IMR-90 (cell line): Measurements from ENCODE around the gene MEIG1. TPM values are rescaled to one million over a fixed set of nuclear protein-coding genes. Genes with fewer than 3 reads are reported as not detected.

Source experiments
- ATAC-seq: fragments of 200-7000 bp; cut with Tn5 transposase; 2 replicates; pipeline ENCODE4 v1.9.1; 2020; ENCODE audit warnings: low read depth, mild to moderate bottlenecking, moderate library complexity
- BruUV-seq: library from RNA; stranded (reverse); fragments of 400-500 nt; replicated peaks from 2 replicates; lab custom pipeline; 2021; lab: Mats Ljungman, UMichigan
- CTCF ChIA-PET: fragments of 300-600 bp; formaldehyde crosslinking; extraction: SDS; loops from one replicate; lab custom pipeline; 2021; ENCODE audit warnings: antibody characterized with exemption; lab: Yijun Ruan, JAX
- POLR2A ChIA-PET: fragments of 300-600 bp; sonication (Branson Sonifier 250); formaldehyde crosslinking; loops from one replicate; lab custom pipeline; 2022; ENCODE audit warnings: antibody characterized with exemption; ENCODE audit not compliant: unreplicated experiment; lab: Charles Lee
- DNase-seq: peaks from one replicate; pipeline ENCODE4 v3.0.0; 2013
- H2AFZ ChIP-seq: replicated peaks from 2 replicates; pipeline ENCODE3; 2013; ENCODE audit warnings: low read length, mild to moderate bottlenecking; ENCODE audit not compliant: poor library complexity
- H2AK5ac ChIP-seq: 2 replicates; pipeline ENCODE4 v1.6.1; 2013; ENCODE audit warnings: low read depth, low read length, inconsistent platforms
- H2AK9ac ChIP-seq: replicated peaks from 2 replicates; pipeline ENCODE3; 2013; ENCODE audit warnings: mild to moderate bottlenecking, low read depth, low read length, moderate library complexity; ENCODE audit not compliant: poor library complexity
- H2BK120ac ChIP-seq: 2 replicates; pipeline ENCODE4 v1.6.1; 2013; ENCODE audit warnings: low read depth, low read length, inconsistent platforms
- H2BK15ac ChIP-seq: 3 replicates; pipeline ENCODE4 v1.6.1; 2013; ENCODE audit warnings: low read depth, low read length, inconsistent platforms
- H2BK20ac ChIP-seq: 2 replicates; pipeline ENCODE4 v1.6.1; 2013; ENCODE audit warnings: low read depth, mild to moderate bottlenecking, inconsistent platforms, low read length, moderate library complexity
- H2BK5ac ChIP-seq: 2 replicates; pipeline ENCODE4 v1.6.1; 2013; ENCODE audit warnings: mild to moderate bottlenecking, low read depth, low read length, inconsistent platforms; ENCODE audit not compliant: poor library complexity, severe bottlenecking
- H3K14ac ChIP-seq: replicated peaks from 2 replicates; pipeline ENCODE4 v1.6.1; 2013; ENCODE audit warnings: low read depth, low read length, inconsistent platforms
- H3K18ac ChIP-seq: 2 replicates; pipeline ENCODE4 v1.6.1; 2013; ENCODE audit warnings: low read depth, low read length, control low read depth
- H3K23ac ChIP-seq: 2 replicates; pipeline ENCODE4 v1.6.1; 2013; ENCODE audit warnings: low read depth, low read length, inconsistent platforms
- H3K27ac ChIP-seq: 2 replicates; pipeline ENCODE4 v1.5.1; 2013; ENCODE audit warnings: mild to moderate bottlenecking, control low read depth, low read length; ENCODE audit not compliant: insufficient read depth
- H3K27me3 ChIP-seq: 2 replicates; pipeline ENCODE4 v1.6.1; 2013; ENCODE audit warnings: low read length; ENCODE audit not compliant: control insufficient read depth, insufficient read depth
- H3K36me3 ChIP-seq: 2 replicates; pipeline ENCODE4 v1.6.1; 2013; ENCODE audit warnings: low read length, mixed read lengths; ENCODE audit not compliant: control insufficient read depth, insufficient read depth
- H3K4ac ChIP-seq: 2 replicates; pipeline ENCODE4 v1.6.1; 2013; ENCODE audit warnings: low read depth, low read length, inconsistent platforms
- H3K4me1 ChIP-seq: 2 replicates; pipeline ENCODE4 v1.6.1; 2013; ENCODE audit warnings: low read length, mixed read lengths; ENCODE audit not compliant: control insufficient read depth, insufficient read depth
- H3K4me2 ChIP-seq: 2 replicates; pipeline ENCODE4 v1.6.1; 2013; ENCODE audit warnings: low read depth, mild to moderate bottlenecking, control low read depth, low read length, moderate library complexity
- H3K4me3 ChIP-seq: 2 replicates; pipeline ENCODE4 v1.5.1; 2013; ENCODE audit warnings: low read depth, mild to moderate bottlenecking, control low read depth, low read length, moderate library complexity; ENCODE audit not compliant: insufficient read depth
- H3K56ac ChIP-seq: 2 replicates; pipeline ENCODE4 v1.6.1; 2013; ENCODE audit warnings: low read length, inconsistent platforms; ENCODE audit not compliant: insufficient read depth; ENCODE audit errors: extremely low read depth
- H3K79me1 ChIP-seq, 2 experiments: 2 replicates each; pipeline ENCODE4 v1.6.1; 2013; ENCODE audit warnings: low read length in 2 of 2, inconsistent platforms in 1 of 2, low read depth in 1 of 2
- H3K9ac ChIP-seq: 2 replicates; pipeline ENCODE4 v1.6.1; 2013; ENCODE audit warnings: low read depth, low read length, control low read depth
- H3K9me1 ChIP-seq: 2 replicates; pipeline ENCODE4 v1.6.1; 2013; ENCODE audit warnings: low read length, inconsistent platforms; ENCODE audit not compliant: insufficient read depth
- H3K9me3 ChIP-seq: 2 replicates; pipeline ENCODE4 v1.6.1; 2013; ENCODE audit warnings: low read length; ENCODE audit not compliant: control insufficient read depth, insufficient read depth
- H4K20me1 ChIP-seq: 2 replicates; pipeline ENCODE4 v1.6.1; 2013; ENCODE audit warnings: low read length, inconsistent platforms; ENCODE audit not compliant: insufficient read depth
- H4K5ac ChIP-seq: 2 replicates; pipeline ENCODE4 v1.6.1; 2013; ENCODE audit warnings: mild to moderate bottlenecking, low read depth, low read length, control low read depth
- H4K8ac ChIP-seq, 2 experiments: 2 replicates each; pipeline ENCODE4 v1.6.1; 2013; ENCODE audit warnings: low read depth in 2 of 2, low read length in 2 of 2, control low read depth in 1 of 2, inconsistent platforms in 1 of 2
- H4K91ac ChIP-seq: 2 replicates; pipeline ENCODE4 v1.6.1; 2013; ENCODE audit warnings: low read depth, low read length, inconsistent platforms; ENCODE audit not compliant: insufficient read depth
- CEBPB ChIP-seq: IDR thresholded peaks from 2 replicates; pipeline ENCODE4 v1.6.1; 2012; ENCODE audit warnings: low read depth, low read length, improper control_type of control experiment
- RCOR1 ChIP-seq: IDR thresholded peaks from 2 replicates; pipeline ENCODE4 v1.6.1; 2012; ENCODE audit warnings: mild to moderate bottlenecking, low read length, improper control_type of control experiment; ENCODE audit not compliant: insufficient replicate concordance
- SMC3 ChIP-seq: fragments of 150-350 bp; IDR thresholded peaks from 2 replicates; pipeline ENCODE4 v1.6.1; 2016; ENCODE audit warnings: low read depth, mild to moderate bottlenecking, antibody characterized with exemption, low read length, moderate library complexity
- WGBS, 2 experiments: methylation state at CpG; one replicate each; pipeline versions ENCODE4 v1.1.5 to v1.1.7; 2013; ENCODE audit warnings: missing lambda C conversion rate in 2 of 2; ENCODE audit not compliant: insufficient read length in 1 of 2; ENCODE audit errors: extremely low coverage in 2 of 2; 5-methylcytosine and 5-hydroxymethylcytosine counted together
- dilution Hi-C: fragments of 300-500 bp; cut with HindIII; formaldehyde crosslinking; loops from one replicate; pipeline ENCODE4 v1.14.3; 2018; ENCODE audit warnings: low sequenced_read_pairs; ENCODE audit not compliant: unreplicated experiment
- in situ Hi-C: fragments of 300-500 bp; cut with MboI; formaldehyde crosslinking; loops from 3 replicates; pipeline ENCODE4 v1.14.3; 2019; ENCODE audit warnings: low sequenced_read_pairs, inconsistent platforms, mixed read lengths
- intact Hi-C: fragments of 100-400 bp; cut with micrococcal nuclease; formaldehyde crosslinking; loops from 2 replicates; pipeline ENCODE4 v1.10.0; 2022
- polyA plus RNA-seq, 3 experiments: library from polyadenylated mRNA; depleted of rRNA; stranded (reverse); fragments of >200 nt; gene quantifications; 2 replicates each; pipeline ENCODE4 v1.2.3, GENCODE V29; 2012; ENCODE audit warnings: low replicate concordance in 1 of 3
- total RNA-seq: library from RNA; depleted of rRNA; stranded (reverse); fragments of >200 nt; gene quantifications from 2 replicates; pipeline ENCODE4 v1.2.3, GENCODE V29; 2012
- TF ChIP-seq, protein P1 (sequence below): conservative IDR thresholded peaks from 2 replicates; pipeline ENCODE4 v1.5.1; 2012; ENCODE audit warnings: mild to moderate bottlenecking, low read depth, low read length, improper control_type of control experiment

The MEIG1 gene
- total and polyA plus RNA-seq, 2 of the 4 experiments (the other 2 are of a cell fraction), result not detected

DNA sequence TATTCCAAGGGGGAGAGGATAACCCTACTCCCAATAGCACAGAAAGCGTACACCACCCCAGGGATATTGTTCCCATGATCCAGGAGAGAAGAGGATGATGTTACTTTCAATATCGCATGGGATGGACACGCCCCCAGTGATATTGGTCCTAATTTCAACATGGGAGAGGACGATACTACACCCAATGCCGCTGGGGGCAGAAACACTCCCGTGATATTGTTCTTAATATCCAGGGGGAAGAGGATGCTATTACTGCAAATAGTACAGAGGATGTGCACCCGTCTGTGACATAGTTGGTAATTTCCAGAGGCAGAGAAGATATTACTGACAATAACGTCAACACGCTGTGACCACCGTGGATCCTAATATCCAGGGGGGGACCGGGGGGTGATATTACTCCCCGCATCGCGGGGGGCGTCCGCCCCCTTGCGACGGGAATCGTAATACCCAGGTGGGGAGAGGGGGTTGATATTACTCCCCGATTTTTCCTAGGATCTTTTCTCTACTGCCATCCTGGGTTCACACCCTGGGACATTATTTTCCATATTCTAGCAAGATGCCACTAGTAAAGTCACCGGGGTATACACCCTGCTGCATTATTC lies 16.6 kb downstream of the MEIG1 start:
- H2AFZ ChIP-seq, result no peak overlapping the region
- no peaks in the 10 kb centered on the region for H4K20me1 ChIP-seq
- H3K9ac ChIP-seq, result no peak overlapping the region
- POLR2A ChIA-PET, result no interaction called here
- H3K4ac ChIP-seq, result no peak overlapping the region
- in situ Hi-C loops (no loop called here), intact Hi-C loops (no loop called here), dilution Hi-C loops (no loop called here)
- no peak overlapping the region for H2AK9ac ChIP-seq
- H2BK15ac ChIP-seq, result no peak overlapping the region
- H3K14ac ChIP-seq, result no peak overlapping the region
- no peak overlapping the region for H3K23ac ChIP-seq
- no peak overlapping the region for H2BK5ac ChIP-seq
- H3K36me3 ChIP-seq, result no peaks in the 10 kb centered on the region
- BruUV-seq, result no TSS peak
- 0 out of 2 replicates have a peak overlapping the region, but pooled peaks have one; percentile 40 for H3K4me2 ChIP-seq
- no peak overlapping the region for H3K56ac ChIP-seq
- no peaks in the 10 kb centered on the region for H3K9me1 ChIP-seq
- H3K79me1 ChIP-seq, result no peaks in the 10 kb centered on the region
- H4K8ac ChIP-seq, result no peak overlapping the region
- H3K9me3 ChIP-seq, result no peaks in the 10 kb centered on the region
- no peak overlapping the region for H4K91ac ChIP-seq
- CTCF ChIA-PET, result no interaction called here
- no peak for DNase-seq
- H3K27ac ChIP-seq, result no peak overlapping the region
- no peak overlapping the region for H3K18ac ChIP-seq
- H4K5ac ChIP-seq, result no peak overlapping the region
- TF ChIP-seq SMC3, result no peak
- TF ChIP-seq, protein P1, sequence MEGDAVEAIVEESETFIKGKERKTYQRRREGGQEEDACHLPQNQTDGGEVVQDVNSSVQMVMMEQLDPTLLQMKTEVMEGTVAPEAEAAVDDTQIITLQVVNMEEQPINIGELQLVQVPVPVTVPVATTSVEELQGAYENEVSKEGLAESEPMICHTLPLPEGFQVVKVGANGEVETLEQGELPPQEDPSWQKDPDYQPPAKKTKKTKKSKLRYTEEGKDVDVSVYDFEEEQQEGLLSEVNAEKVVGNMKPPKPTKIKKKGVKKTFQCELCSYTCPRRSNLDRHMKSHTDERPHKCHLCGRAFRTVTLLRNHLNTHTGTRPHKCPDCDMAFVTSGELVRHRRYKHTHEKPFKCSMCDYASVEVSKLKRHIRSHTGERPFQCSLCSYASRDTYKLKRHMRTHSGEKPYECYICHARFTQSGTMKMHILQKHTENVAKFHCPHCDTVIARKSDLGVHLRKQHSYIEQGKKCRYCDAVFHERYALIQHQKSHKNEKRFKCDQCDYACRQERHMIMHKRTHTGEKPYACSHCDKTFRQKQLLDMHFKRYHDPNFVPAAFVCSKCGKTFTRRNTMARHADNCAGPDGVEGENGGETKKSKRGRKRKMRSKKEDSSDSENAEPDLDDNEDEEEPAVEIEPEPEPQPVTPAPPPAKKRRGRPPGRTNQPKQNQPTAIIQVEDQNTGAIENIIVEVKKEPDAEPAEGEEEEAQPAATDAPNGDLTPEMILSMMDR, result 0 out of 2 replicates have a peak, but pooled peaks have one; percentile 16
- TF ChIP-seq RCOR1, result no peak
- TF ChIP-seq CEBPB, result no peak
- H3K4me1 ChIP-seq, result no peaks in the 10 kb centered on the region
- no peak for ATAC-seq
- no peak overlapping the region for H2BK120ac ChIP-seq
- no CpG with 5 or more reads among the region's 21 CpGs for WGBS, 2 experiments
- no peak overlapping the region for H2AK5ac ChIP-seq
- no peak overlapping the region for H3K4me3 ChIP-seq
- no peak overlapping the region for H2BK20ac ChIP-seq
- H3K27me3 ChIP-seq, result peaks cover 2% of the 10 kb centered on the region; the same call in 1 of the 2 replicates
